Measurements from ENCODE around the gene EPS8L1.

EPS8L1 gene

GRCh38 chr19:55076321-55076720 is 652 bp downstream of the EPS8L1 start:
- H3K79me2 ChIP-seq (ENCODE audit: control insufficient read depth, low read length), result no peaks in the 10 kb centered on the region
- H3F3A ChIP-seq (ENCODE audit: control insufficient read depth, insufficient read depth), result no peaks in the 10 kb centered on the region
- H3K4me1 ChIP-seq (ENCODE audit: control insufficient read depth, low read length), result peaks cover 10% of the 10 kb centered on the region
- H4K20me1 ChIP-seq (ENCODE audit: control insufficient read depth, insufficient read depth, low read depth, low read length), result 0 out of 2 replicates have a peak, but pooled peaks cover 3% of the 10 kb centered on the region
- H3K9me3 ChIP-seq (ENCODE audit: control insufficient read depth, insufficient read depth, low read length), result no peaks in the 10 kb centered on the region
- no peaks in the 10 kb centered on the region for H3K9me2 ChIP-seq (replicated peaks; ENCODE audit: control insufficient read depth, low read length)
- H3K27me3 ChIP-seq (ENCODE audit: control insufficient read depth, low read length), result peaks cover 9% of the 10 kb centered on the region
- no peak overlapping the region for H3K4me2 ChIP-seq (ENCODE audit: low read length)
- no peak overlapping the region for H3K4me3 ChIP-seq (ENCODE audit: low read length)
- no peaks in the 10 kb centered on the region for H3K36me3 ChIP-seq (ENCODE audit: control insufficient read depth, low read length)
- no peak overlapping the region for H3K27ac ChIP-seq (ENCODE audit: low read depth, low read length)
- no peak for TF ChIP-seq EZH2phosphoT487 (IDR thresholded peaks at IDR 0.05; ENCODE audit: borderline replicate concordance, low read length)
- no peak for TF ChIP-seq CTCF (IDR thresholded peaks at IDR 0.05; ENCODE audit: low read depth, low read length, poor library complexity, severe bottlenecking)

- TF ChIP-seq EZH2phosphoT487 (IDR thresholded peaks at IDR 0.05; ENCODE audit: borderline replicate concordance, low read length) (no peak), CTCF (IDR thresholded peaks at IDR 0.05; ENCODE audit: low read depth, low read length, poor library complexity, severe bottlenecking) (no peak)
Observed at GRCh38 chr19:55077106-55077505, 1.4 kb downstream of the EPS8L1 start.

GRCh38 chr19:55078996-55079395 is 3.3 kb downstream of the EPS8L1 start:
- Histone ChIP-seq H3F3A (ENCODE audit: control insufficient read depth, insufficient read depth) (no peaks in the 10 kb centered on the region), H3K36me3 (ENCODE audit: control insufficient read depth, low read length) (no peaks in the 10 kb centered on the region), H3K27me3 (ENCODE audit: control insufficient read depth, low read length) (no peaks in the 10 kb centered on the region)

More at GRCh38 chr19:55077106-55077505, 1.4 kb downstream of the EPS8L1 start:
- Histone ChIP-seq H3K9me3 (ENCODE audit: control insufficient read depth, insufficient read depth, low read length) (peaks cover 2% of the 10 kb centered on the region; the same call in 1 of the 2 replicates), H3F3A (ENCODE audit: control insufficient read depth, insufficient read depth) (no peaks in the 10 kb centered on the region), H3K4me2 (ENCODE audit: low read length) (no peak overlapping the region), H3K36me3 (ENCODE audit: control insufficient read depth, low read length) (no peaks in the 10 kb centered on the region), H3K4me1 (ENCODE audit: control insufficient read depth, low read length) (peaks cover 10% of the 10 kb centered on the region), H4K20me1 (ENCODE audit: control insufficient read depth, insufficient read depth, low read depth, low read length) (0 out of 2 replicates have a peak, but pooled peaks cover 3% of the 10 kb centered on the region), H3K4me3 (ENCODE audit: low read length) (no peak overlapping the region), H3K79me2 (ENCODE audit: control insufficient read depth, low read length) (no peaks in the 10 kb centered on the region), H3K9me2 (replicated peaks; ENCODE audit: control insufficient read depth, low read length) (no peaks in the 10 kb centered on the region), H3K27me3 (ENCODE audit: control insufficient read depth, low read length) (peaks cover 3% of the 10 kb centered on the region; the same call in 1 of the 2 replicates), H3K27ac (ENCODE audit: low read depth, low read length) (no peak overlapping the region)

More at GRCh38 chr19:55078996-55079395, 3.3 kb downstream of the EPS8L1 start:
- Histone ChIP-seq H4K20me1 (ENCODE audit: control insufficient read depth, insufficient read depth, low read depth, low read length) (0 out of 2 replicates have a peak, but pooled peaks cover 3% of the 10 kb centered on the region), H3K9me2 (replicated peaks; ENCODE audit: control insufficient read depth, low read length) (no peaks in the 10 kb centered on the region), H3K4me2 (ENCODE audit: low read length) (no peak overlapping the region), H3K79me2 (ENCODE audit: control insufficient read depth, low read length) (no peaks in the 10 kb centered on the region), H3K4me3 (ENCODE audit: low read length) (no peak overlapping the region), H3K9me3 (ENCODE audit: control insufficient read depth, insufficient read depth, low read length) (peaks cover 6% of the 10 kb centered on the region; the same call in 1 of the 2 replicates), H3K4me1 (ENCODE audit: control insufficient read depth, low read length) (peaks cover 10% of the 10 kb centered on the region), H3K27ac (ENCODE audit: low read depth, low read length) (no peak overlapping the region)
- no peak for TF ChIP-seq CTCF (IDR thresholded peaks at IDR 0.05; ENCODE audit: low read depth, low read length, poor library complexity, severe bottlenecking)
- no peak for TF ChIP-seq EZH2phosphoT487 (IDR thresholded peaks at IDR 0.05; ENCODE audit: borderline replicate concordance, low read length)
